Stimulated activated naive B cell treated with anti-CD40 and anti-IgM and Interleukin-4, amounts not matched to agents 10 μg/mL and 1 μg/mL and 100 μg/mL, for 72 hours (primary cell): Measurements from ENCODE around the gene LPP.

Source experiments
- ATAC-seq, 2 donors: fragments of 150-1000 bp; cut with Tn5 transposase; replicated peaks; 2 replicates each; pipeline ENCODE4 v1.10.0; 2021; ENCODE audit warnings: moderate library complexity in 1 of 2
- DNase-seq: peaks from one replicate; pipeline ENCODE4 v3.0.0; 2021
- H3K27ac Mint-ChIP-seq: one replicate; pipeline ENCODE4 v1.8.0; 2022; ENCODE audit warnings: mild to moderate bottlenecking, mixed read lengths
- H3K27me3 Mint-ChIP-seq, 2 donors: one replicate each; pipeline ENCODE4 v1.8.0; 2022; ENCODE audit warnings: mixed read lengths in 2 of 2
- H3K36me3 Mint-ChIP-seq, 2 donors: one replicate each; pipeline ENCODE4 v1.8.0; 2022; ENCODE audit warnings: mixed read lengths in 2 of 2, mild to moderate bottlenecking in 1 of 2
- H3K4me1 Mint-ChIP-seq, 2 donors: one replicate each; pipeline ENCODE4 v1.8.0; 2022; ENCODE audit warnings: mixed read lengths in 2 of 2, mild to moderate bottlenecking in 1 of 2
- H3K4me3 Mint-ChIP-seq, 2 donors: one replicate each; pipeline ENCODE4 v1.8.0; 2022; ENCODE audit warnings: mild to moderate bottlenecking in 2 of 2, mixed read lengths in 2 of 2, moderate library complexity in 1 of 2
- H3K9me3 Mint-ChIP-seq, 2 donors: one replicate each; pipeline ENCODE4 v1.8.0; 2022; ENCODE audit warnings: mixed read lengths in 2 of 2, mild to moderate bottlenecking in 1 of 2

LPP gene

GRCh38 chr3:188641076-188641475, 487.1 kb downstream of the LPP start:
- Mint-ChIP-seq H3K9me3 (no peaks in the 10 kb centered on the region), H3K27ac (no peak overlapping the region), H3K4me1 (no peaks in the 10 kb centered on the region), H3K4me3 (no peak overlapping the region), H3K36me3 (peaks cover 2 to 7% of the 10 kb centered on the region in 2 donors), H3K27me3 (no peaks in the 10 kb centered on the region)
- ATAC-seq (no peak), DNase-seq (no peak)

- H3K27ac Mint-ChIP-seq = no peak overlapping the region
- H3K4me3 Mint-ChIP-seq = no peak overlapping the region
- H3K4me1 Mint-ChIP-seq = peaks cover 4 to 10% of the 10 kb centered on the region in 2 donors
Measured at GRCh38 chr3:188643736-188644135, 489.8 kb downstream of the LPP start.

DNA sequence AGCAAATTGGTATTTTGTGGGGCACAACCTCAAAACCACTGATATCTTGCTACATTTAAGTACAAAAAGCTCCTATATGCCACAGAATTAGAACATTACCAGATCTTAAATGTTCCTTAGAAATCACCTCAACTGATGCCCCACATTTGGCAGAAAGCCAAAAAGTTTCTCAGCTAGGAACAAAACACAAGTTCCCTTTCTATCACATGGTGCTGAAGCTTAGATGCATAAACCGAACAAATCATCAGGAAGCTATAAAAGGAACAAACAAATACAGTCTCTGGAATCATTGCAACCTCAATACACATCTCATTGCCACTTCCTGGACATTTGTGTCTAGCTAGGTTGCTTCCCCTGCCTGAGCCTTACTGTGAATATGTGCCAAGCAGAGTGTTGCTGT, 492.6 kb downstream of the LPP start:
- no peak overlapping the region for H3K4me3 Mint-ChIP-seq
- no peak overlapping the region for H3K27ac Mint-ChIP-seq
- H3K27me3 Mint-ChIP-seq = no peaks in the 10 kb centered on the region
- DNase-seq (no peak), ATAC-seq (no peak)
- peaks cover 4 to 10% of the 10 kb centered on the region in 2 donors for H3K4me1 Mint-ChIP-seq
- peaks cover 4 to 6% of the 10 kb centered on the region in 2 donors for H3K36me3 Mint-ChIP-seq
- no peaks in the 10 kb centered on the region for H3K9me3 Mint-ChIP-seq

More at GRCh38 chr3:188643736-188644135, 489.8 kb downstream of the LPP start:
- DNase-seq (no peak), ATAC-seq (no peak)
- H3K36me3 Mint-ChIP-seq = peaks cover 0 to 4% of the 10 kb centered on the region in 2 donors
- H3K9me3 Mint-ChIP-seq = no peaks in the 10 kb centered on the region
- no peaks in the 10 kb centered on the region for H3K27me3 Mint-ChIP-seq

DNA sequence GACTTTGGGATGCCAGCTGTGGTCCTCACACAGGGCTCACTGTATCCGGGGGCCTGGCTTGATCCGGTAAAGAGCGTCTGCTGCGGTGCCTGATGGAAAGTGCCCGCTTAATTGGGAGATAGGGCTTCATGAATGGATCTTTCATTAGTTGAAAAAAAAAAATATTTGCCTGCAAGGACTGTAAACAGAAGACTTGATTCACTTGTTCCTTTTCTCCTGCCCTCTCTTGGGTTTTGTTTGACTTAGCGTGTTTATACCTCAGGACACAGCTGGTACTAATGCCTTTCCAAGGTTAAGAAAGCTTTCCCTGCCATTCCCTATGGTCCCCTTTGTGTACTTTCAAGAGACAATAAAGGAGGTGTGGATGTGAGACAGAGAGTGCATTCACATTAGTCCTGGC, 493.3 kb downstream of the LPP start:
- Mint-ChIP-seq H3K27ac (no peak overlapping the region), H3K9me3 (no peaks in the 10 kb centered on the region), H3K27me3 (no peaks in the 10 kb centered on the region), H3K4me1 (peaks cover 4 to 10% of the 10 kb centered on the region in 2 donors), H3K4me3 (no peak overlapping the region), H3K36me3 (peaks cover 2 to 6% of the 10 kb centered on the region in 2 donors)
- ATAC-seq (no peak), DNase-seq (no peak)

GRCh38 chr3:188649521-188649920, 495.6 kb downstream of the LPP start:
- Mint-ChIP-seq H3K4me1 (peaks cover 6 to 10% of the 10 kb centered on the region in 2 donors), H3K27me3 (no peaks in the 10 kb centered on the region), H3K4me3 (no peak overlapping the region), H3K9me3 (peaks cover 0 to 4% of the 10 kb centered on the region in 2 donors), H3K27ac (no peak overlapping the region), H3K36me3 (peaks cover 2 to 10% of the 10 kb centered on the region in 2 donors)
- no peak for DNase-seq
- ATAC-seq = no peak

- H3K9me3 Mint-ChIP-seq = peaks cover 2 to 4% of the 10 kb centered on the region in 2 donors
Measured at GRCh38 chr3:188656196-188656982, 502.4 kb downstream of the LPP start.

DNA sequence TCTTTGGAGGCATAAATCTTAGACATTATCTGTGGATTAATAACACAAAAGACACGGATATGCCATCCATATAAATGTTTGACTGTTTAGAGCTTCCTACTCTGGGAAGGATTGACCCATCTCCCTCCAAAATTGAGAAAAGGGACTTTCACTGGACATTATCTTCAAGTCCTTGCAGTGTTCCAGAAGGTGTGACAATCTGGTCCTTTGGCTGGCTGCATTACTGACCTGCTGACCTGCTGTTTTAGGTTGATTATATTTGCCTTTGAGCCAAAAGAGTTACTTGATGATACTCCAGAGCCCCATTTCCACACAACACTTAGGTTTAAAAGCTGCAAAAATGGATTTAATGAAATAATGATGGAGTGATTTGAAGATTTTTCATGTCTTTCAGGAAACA, 504.6 kb downstream of the LPP start:
- Mint-ChIP-seq H3K36me3 (peaks cover 3 to 4% of the 10 kb centered on the region in 2 donors), H3K4me1 (peaks cover 11 to 24% of the 10 kb centered on the region in 2 donors), H3K9me3 (peaks cover 3 to 4% of the 10 kb centered on the region in 2 donors), H3K4me3 (no peak overlapping the region), H3K27me3 (no peaks in the 10 kb centered on the region), H3K27ac (no peak overlapping the region)
- DNase-seq (no peak), ATAC-seq (no peak)

More at GRCh38 chr3:188656196-188656982, 502.4 kb downstream of the LPP start:
- Mint-ChIP-seq H3K27ac (no peak overlapping the region), H3K27me3 (no peaks in the 10 kb centered on the region), H3K4me3 (no peak overlapping the region), H3K4me1 (peaks cover 7 to 18% of the 10 kb centered on the region in 2 donors), H3K36me3 (peaks cover under 1 to 5% of the 10 kb centered on the region in 2 donors)
- DNase-seq (no peak), ATAC-seq (peak; percentile 46 to 73)

DNA sequence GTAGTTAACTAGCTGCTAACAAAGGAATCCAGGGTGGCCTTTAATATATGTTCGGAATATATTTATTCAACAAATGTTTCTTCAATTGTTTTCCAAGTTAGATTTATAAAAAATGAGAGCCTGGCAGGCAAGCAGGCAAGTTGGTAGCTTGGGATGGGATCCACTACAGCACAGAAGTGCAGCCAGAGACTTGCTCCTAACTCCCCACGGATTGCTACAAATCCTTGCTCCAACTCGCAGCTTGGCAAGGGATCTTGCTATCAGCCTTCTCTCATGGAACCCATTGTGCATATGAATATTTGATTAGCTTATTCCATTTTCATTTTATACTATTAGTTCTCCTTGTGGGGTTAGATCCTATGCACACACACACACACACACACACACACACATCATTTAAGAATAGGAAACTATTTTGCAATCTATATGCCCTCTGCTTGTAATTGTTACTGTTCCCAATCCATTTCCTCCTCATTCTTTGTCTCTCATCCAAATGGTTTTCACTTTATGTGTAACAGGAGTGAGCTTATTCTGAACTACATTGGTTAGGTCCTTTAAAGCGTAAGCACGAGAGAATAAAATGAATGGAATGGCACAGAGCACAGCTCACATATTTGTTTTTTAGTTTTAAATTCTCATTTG, 505.6 kb downstream of the LPP start:
- Mint-ChIP-seq H3K27ac (no peak overlapping the region), H3K4me1 (peaks cover 10 to 28% of the 10 kb centered on the region in 2 donors), H3K9me3 (peaks cover 0 to 3% of the 10 kb centered on the region in 2 donors), H3K4me3 (no peak overlapping the region), H3K27me3 (no peaks in the 10 kb centered on the region), H3K36me3 (peaks cover 0 to 3% of the 10 kb centered on the region in 2 donors)
- ATAC-seq (no peak), DNase-seq (no peak)

- H3K27me3 Mint-ChIP-seq = no peaks in the 10 kb centered on the region
- H3K4me1 Mint-ChIP-seq = peaks cover 8 to 26% of the 10 kb centered on the region in 2 donors
- peaks cover 0 to 1% of the 10 kb centered on the region in 2 donors for H3K9me3 Mint-ChIP-seq
- H3K36me3 Mint-ChIP-seq = peaks cover 0 to 3% of the 10 kb centered on the region in 2 donors
- ATAC-seq (no peak), DNase-seq (no peak)
- no peak overlapping the region for H3K4me3 Mint-ChIP-seq
- no peak overlapping the region for H3K27ac Mint-ChIP-seq
Measured at GRCh38 chr3:188660415-188660814, 506.5 kb downstream of the LPP start.

GRCh38 chr3:188661806-188662205, 507.8 kb downstream of the LPP start:
- H3K4me1 Mint-ChIP-seq = peaks cover 6 to 20% of the 10 kb centered on the region in 2 donors
- H3K9me3 Mint-ChIP-seq = peaks cover 0 to 1% of the 10 kb centered on the region in 2 donors
- H3K36me3 Mint-ChIP-seq = peaks cover 0 to 6% of the 10 kb centered on the region in 2 donors
- no peaks in the 10 kb centered on the region for H3K27me3 Mint-ChIP-seq
- DNase-seq (no peak), ATAC-seq (no peak)
- H3K4me3 Mint-ChIP-seq = no peak overlapping the region
- no peak overlapping the region for H3K27ac Mint-ChIP-seq

- no peaks in the 10 kb centered on the region for H3K27me3 Mint-ChIP-seq
- no peak for ATAC-seq
- peaks cover 6 to 20% of the 10 kb centered on the region in 2 donors for H3K4me1 Mint-ChIP-seq
- no peak for DNase-seq
- peaks cover 0 to 6% of the 10 kb centered on the region in 2 donors for H3K36me3 Mint-ChIP-seq
- no peak overlapping the region for H3K4me3 Mint-ChIP-seq
- H3K27ac Mint-ChIP-seq = no peak overlapping the region
- peaks cover 0 to 1% of the 10 kb centered on the region in 2 donors for H3K9me3 Mint-ChIP-seq
Measured at GRCh38 chr3:188662214-188662613, 508.3 kb downstream of the LPP start.

- ATAC-seq = no peak
- Mint-ChIP-seq H3K27ac (no peak overlapping the region), H3K36me3 (peaks cover 0 to 9% of the 10 kb centered on the region in 2 donors), H3K4me1 (peaks cover 6 to 24% of the 10 kb centered on the region in 2 donors), H3K4me3 (no peak overlapping the region), H3K9me3 (peaks cover 0 to 1% of the 10 kb centered on the region in 2 donors), H3K27me3 (no peaks in the 10 kb centered on the region)
- DNase-seq = no peak
Measured at GRCh38 chr3:188662795-188663194, 508.8 kb downstream of the LPP start.

GRCh38 chr3:188663839-188664238, 509.9 kb downstream of the LPP start:
- Mint-ChIP-seq H3K9me3 (peaks cover 0 to 1% of the 10 kb centered on the region in 2 donors), H3K36me3 (peaks cover 2 to 10% of the 10 kb centered on the region in 2 donors), H3K4me1 (peaks cover 6 to 26% of the 10 kb centered on the region in 2 donors), H3K4me3 (no peak overlapping the region), H3K27ac (no peak overlapping the region), H3K27me3 (no peaks in the 10 kb centered on the region)
- no peak for DNase-seq
- ATAC-seq = no peak

DNA sequence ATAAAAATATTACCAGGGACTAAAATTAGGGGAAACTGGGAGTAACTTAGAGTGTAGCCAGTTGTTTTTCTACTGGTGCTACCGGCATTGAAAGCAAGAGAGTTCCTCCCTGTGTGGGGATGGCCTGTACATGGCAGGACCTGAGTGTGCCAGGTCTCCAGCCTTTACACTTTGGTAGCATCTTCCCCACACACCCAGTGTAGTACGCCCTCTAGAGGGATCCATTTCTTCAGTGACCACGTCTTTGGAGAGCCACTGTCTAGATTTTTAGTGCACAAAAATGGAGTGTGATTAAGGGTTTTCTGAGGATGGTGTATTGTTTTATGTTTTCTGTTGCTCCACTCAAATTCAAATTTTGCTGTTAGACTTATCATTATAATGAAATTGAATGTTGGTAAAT, 510.8 kb downstream of the LPP start:
- H3K4me1 Mint-ChIP-seq = peaks cover 6 to 26% of the 10 kb centered on the region in 2 donors
- H3K9me3 Mint-ChIP-seq = peaks cover 0 to 1% of the 10 kb centered on the region in 2 donors
- no peak for DNase-seq
- H3K36me3 Mint-ChIP-seq = peaks cover 11 to 19% of the 10 kb centered on the region in 2 donors
- H3K27ac Mint-ChIP-seq = no peak overlapping the region
- no peaks in the 10 kb centered on the region for H3K27me3 Mint-ChIP-seq
- H3K4me3 Mint-ChIP-seq = no peak overlapping the region
- ATAC-seq = no peak
